ENCODE measurements around the gene MVB12B.

DNA sequence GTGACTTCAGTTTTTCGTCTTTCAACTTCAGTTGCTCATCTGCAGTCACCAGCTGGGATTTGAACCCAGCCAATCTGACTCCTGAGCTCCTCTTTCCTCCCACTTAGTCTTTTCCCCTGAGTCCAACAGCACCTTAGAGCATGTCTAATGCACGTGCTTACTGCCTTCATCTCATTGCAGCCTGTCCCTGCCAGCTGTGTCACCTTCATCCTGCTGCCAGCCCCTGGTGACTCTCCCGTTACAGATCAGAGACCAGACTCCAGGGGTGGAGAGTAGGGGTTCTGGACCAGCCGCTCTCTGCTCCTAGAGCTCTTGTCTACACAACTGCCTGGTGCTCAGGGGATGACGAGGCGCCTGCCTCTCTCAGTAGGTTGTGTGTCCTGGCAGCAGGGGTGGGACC lies 154.2 kb downstream of the MVB12B start:
- TF ChIP-seq, protein P1, sequence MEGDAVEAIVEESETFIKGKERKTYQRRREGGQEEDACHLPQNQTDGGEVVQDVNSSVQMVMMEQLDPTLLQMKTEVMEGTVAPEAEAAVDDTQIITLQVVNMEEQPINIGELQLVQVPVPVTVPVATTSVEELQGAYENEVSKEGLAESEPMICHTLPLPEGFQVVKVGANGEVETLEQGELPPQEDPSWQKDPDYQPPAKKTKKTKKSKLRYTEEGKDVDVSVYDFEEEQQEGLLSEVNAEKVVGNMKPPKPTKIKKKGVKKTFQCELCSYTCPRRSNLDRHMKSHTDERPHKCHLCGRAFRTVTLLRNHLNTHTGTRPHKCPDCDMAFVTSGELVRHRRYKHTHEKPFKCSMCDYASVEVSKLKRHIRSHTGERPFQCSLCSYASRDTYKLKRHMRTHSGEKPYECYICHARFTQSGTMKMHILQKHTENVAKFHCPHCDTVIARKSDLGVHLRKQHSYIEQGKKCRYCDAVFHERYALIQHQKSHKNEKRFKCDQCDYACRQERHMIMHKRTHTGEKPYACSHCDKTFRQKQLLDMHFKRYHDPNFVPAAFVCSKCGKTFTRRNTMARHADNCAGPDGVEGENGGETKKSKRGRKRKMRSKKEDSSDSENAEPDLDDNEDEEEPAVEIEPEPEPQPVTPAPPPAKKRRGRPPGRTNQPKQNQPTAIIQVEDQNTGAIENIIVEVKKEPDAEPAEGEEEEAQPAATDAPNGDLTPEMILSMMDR (IDR thresholded peaks at IDR 0.05) = no peak
- TF ChIP-seq POLR2A (IDR thresholded peaks at IDR 0.05) = no peak
- TF ChIP-seq POLR2AphosphoS5 (IDR thresholded peaks at IDR 0.05; ENCODE audit: insufficient read depth in 1 of 2, low read depth in 1 of 2) = no peak

All from vagina (tissue), 2 donors.